Measurements from ENCODE around the gene H6PD.

H6PD gene

DNA sequence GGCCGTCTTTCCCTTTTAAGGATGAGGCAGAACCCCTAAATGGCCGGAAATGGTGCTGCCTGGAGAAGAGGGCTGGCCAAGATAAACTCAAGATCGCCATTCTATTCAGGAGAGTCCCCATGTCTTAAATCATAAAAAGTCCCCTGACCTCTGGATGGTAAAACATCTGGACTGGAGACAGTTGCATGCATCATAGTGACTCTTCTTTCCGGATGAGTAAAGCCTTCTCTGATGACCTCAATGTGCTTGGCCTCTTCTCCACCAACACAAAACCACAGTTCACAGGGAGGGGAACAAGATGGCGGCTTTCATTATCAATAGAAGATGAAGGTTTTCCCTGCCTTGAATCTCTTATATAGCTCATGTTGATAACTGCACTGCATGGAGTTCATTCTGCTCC is 27.5 kb upstream of the H6PD start:
- peak; percentile 28 for DNase-seq

DNA sequence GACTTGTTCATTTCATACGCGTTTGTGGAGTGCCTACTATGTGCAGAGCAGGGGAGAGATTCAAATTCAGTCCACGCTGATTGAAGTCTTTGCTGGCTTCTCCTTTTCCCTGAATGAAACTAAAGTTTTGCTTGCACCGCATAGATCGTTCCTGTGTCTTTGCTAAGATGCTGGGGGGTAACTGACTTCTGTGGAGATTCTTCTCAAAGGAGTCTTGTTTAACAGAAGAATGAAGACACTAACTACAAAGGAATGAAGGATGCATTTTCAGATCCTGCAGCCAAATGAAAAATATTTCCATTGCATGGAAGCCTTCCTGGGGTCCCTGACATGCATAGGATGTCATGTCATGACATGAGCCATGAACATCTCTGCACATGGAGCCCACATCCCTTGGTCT is 26.9 kb upstream of the H6PD start:
- no peak for DNase-seq

DNA sequence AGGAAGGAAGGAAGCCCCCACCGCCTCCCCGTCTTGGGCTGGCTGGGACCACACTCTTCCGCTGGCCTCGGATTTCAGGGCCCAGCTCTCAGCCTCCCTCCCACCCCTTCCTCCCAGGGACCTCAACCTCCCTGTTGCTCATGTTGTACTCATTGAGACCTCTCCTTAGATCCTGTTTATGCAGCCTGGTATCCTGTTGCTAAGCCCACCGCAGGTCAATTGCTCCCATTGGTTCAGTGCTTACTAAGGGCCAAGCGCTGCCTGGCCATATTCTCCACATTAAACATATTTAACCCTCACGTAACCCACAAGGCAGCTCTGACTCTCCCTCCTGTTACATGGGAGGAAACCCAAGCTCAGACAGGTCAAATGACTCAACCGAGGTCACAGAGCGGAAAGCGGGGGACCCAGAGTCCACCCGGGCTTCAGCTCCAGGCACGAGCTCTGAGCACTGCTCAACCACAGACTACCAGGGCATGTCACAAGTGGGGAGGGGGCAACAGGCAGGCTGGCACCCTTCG is 23.2 kb upstream of the H6PD start:
- DNase-seq = no peak

DNA sequence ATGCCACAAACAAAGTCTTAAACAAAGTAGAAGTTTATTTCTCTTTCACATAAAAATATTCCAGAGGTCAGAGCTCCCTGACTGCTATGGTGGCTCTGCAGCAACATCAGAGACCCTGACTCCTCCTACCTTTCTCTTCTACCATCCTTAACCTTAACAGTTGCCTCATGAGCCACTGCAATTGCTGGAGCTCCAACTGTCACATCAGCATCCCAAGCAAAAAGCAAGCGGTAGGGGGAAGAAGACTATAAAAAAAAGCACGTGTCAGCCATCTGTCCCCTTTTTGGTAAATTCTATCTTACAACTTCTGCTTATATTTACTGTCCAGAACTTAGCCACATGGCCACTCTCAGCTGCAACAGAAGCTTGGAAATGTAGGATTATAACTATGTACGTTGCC is 21.8 kb upstream of the H6PD start:
- DNase-seq = no peak

DNA sequence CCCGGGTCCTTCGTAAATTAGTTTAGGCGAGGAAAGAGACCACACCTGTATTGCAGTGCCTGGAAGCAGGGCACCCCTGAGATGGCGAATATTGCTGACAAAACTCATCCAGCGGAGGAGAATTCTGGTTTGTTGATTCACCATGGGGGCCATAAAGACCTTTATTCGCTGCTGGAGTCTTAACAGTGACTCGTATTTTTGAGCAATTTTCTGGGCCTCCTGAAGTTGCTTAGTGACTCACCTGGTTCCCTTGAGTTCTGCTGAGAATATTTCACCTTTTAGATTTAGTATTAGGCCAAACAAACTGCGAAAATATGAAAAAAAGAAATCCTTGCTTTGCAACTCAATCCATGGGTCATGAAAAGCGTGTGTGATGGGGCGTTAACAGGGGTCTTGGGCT is 20.6 kb upstream of the H6PD start:
- DNase-seq = no peak

DNA sequence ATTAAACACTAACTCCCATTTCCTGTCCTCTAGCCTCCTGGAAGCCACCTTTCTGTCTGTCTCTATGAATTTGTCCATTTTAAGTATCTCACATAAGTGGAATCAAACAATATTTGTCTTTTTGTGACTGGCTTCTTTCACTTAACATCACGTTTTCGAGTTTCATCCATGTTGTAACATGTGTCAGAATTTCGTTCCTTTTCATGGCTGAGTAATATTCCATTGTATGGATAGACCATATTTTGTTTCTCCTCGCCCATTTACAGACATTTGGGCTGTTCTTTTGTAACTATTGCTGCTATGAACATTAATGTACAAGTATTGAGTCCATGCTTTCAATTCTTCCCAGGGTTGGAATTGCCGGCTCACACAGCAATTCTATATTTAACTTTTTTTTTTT is 15.7 kb upstream of the H6PD start:
- DNase-seq = no peak

DNA sequence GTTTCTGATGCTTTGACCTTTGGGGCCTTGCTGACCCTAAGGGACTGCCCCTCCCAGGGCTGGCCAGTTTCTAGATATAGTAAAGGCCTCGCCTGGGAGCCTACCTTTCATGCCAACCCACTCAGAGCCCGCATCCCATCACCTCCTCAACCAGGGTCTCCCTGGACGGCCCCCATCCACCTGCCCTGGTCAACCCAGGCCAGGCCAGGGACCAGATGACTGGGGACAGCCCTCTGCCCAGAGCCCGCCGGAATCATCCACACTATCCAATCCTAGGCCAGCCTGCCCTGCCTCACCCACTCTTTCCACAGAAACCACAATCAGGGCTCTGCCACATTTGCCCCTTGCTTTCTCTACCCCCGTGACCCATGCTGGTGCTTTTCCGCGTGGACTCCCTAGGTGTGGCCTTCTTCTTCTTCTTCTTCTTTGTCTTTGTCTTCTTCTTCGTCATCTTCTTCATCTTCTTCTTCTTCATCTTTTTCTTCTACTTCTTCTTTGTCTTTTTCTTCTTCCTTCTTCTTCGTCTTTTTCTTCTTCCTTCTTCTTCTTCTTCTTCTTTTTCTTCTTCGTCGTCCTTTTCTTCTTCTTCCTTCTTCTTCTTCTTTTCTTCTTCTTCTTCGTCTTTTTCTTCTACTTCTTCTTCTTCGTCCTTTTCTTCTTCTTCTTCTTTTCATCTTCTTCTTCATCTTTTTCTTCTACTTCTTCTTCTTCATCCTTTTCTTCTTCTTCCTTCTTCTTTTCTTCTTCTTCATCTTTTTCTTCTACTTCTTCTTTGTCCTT is 11.5 kb upstream of the H6PD start:
- no peak for DNase-seq

DNA sequence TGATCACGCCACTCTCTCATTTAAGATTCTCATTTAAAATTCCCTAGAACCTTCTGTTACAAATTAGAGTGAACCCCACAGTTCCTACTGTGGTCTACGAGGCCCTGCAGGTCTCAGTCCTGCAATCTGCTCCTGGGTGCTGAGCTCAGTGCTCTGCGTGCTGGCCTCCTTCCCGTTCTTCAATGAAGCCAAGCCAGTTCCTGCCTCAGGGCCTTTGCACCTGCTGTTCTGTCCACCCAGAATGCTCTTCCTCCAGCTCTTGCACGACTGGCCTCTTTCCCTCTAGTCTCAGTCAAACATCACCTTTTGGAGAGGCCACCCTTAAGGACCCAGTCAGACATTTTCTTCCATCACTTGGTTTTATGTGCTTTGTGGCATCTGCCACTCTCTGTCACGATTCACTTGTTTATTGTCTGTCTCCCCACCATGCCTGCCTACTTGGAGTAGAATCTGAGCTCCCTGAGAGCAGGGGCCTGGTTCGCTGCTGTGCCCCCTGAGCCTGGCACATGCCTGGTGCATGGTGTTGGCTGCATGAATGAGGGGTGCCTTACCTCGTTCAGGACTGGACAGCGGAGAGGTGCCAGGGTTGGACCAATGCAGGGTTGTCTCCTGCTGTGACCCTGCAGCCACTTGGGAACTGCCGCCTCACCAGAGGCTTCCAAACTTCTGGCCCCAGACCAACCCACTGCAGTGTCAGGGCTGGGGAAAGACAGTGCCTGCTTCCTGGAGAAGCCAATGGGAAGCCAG is 9.7 kb upstream of the H6PD start:
- DNase-seq = no peak

DNA sequence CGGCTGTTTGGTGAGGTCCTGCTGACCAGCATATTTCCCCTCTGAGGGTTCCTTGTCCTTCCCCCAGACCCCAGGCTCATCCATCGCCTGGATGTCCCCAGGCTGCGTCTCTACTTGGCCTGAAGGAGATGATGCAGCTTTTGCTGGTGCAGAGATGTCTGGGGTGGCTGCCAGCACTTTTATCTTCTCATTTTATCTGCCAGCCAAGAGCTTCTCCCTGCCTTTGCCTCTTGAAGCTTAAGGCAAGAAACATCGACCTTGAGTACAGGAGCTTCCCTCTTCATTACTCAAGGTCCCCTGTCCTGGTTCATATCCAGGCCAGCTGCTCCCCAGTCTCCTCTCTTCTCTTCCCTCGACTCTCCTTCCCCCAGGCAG is 9.2 kb upstream of the H6PD start:
- DNase-seq = no peak

DNA sequence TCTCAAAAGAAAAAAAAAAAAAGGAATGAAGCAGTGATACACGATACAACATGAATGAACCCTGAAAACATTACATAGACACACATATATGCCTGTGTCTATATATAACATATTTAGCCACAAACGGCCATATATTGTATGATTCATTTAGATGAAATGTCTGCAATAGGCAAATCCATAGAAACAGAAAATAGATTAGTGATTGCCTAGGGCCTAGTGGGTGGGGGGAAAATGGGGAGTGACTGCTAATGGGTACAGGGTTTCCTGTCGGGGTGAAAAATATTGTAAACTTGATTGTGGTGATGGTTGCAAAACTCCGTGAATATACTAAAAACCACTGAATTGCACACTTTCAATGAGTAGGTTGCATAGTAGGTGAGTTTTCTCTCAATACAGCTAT is 6.0 kb upstream of the H6PD start:
- DNase-seq = no peak

DNA sequence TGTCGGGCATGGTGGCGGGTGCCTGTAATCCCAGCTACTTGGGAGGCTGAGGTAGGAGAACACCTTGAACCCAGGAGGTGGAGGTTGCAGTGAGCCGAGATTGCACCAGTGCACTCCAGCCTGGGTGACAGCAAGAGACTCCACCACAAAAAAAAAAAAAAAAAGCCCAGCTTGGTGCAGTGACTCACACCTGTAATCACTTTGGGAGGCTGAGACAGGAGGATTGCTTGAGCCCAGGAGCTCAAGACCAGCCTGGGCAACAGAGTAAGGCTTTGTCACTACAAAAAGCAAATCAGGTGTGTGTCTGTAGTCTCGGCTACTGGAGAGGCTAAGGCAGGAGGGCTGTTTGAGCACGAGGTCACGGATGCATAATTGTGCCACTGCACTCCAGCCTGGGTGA is 5.0 kb upstream of the H6PD start:
- DNase-seq = no peak

DNA sequence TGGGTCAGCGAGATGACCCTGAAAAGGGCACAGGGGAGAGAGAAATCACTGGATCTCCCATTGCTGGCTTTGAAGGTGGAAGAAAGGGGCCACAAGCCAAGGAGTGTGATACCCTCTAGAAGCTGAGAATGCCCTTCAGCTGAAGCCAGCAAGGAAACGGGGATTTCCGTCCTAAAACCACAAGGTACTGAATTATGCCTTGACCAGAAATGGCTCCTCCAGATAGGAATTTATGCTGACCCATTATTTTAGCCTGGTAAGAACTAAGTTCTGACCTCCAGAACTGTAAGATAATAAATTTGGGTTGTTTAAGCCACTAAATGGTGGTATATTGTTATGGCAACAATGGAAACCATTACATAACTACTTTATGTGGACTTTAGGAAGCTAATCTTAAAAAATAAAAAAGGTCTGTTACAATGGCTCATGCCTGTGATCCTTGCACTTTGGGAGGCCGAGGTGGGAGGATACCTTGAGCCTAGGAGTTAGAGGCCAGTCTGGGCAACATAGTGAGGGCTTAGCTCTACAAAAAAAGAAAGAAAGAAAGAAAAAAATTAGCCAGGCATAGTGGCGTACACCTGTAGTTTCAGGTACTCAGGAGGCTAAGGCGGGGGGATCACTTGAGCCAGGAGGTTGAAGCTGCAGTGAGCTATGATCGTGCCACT is 3.6 kb upstream of the H6PD start:
- no peak for DNase-seq

DNA sequence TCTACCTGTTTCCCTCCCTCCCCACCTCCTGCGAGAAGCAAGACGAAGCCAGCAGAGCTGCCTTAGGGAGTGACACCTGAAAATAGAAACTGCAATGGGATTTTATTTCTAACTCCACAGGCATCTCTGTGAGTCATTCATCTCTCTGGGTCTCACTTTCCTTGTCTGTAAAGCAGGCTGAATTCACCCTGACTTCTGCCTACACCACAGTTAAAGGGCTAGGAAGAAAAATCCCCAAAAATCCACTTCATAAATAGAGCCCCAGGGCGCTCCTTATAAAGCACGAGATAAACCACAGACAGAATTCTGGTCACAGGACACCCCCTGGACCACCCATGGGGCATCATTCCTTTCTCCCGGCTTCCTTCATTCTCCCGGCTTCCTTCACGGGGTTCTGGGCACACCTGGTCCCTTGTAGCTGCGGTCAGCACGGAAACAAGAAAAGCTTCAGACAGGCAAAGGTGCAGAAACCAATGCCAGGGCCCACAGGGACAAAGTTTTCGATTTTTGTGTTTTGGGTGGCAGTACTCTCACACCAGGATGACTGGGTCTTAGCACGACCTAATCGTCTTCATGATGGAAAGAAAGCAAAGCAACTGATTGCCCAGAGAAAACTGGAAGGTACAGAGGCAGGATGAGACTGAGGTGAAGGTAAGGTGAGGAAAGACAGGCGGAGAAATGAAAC is 2.8 kb upstream of the H6PD start:
- DNase-seq = no peak

DNA sequence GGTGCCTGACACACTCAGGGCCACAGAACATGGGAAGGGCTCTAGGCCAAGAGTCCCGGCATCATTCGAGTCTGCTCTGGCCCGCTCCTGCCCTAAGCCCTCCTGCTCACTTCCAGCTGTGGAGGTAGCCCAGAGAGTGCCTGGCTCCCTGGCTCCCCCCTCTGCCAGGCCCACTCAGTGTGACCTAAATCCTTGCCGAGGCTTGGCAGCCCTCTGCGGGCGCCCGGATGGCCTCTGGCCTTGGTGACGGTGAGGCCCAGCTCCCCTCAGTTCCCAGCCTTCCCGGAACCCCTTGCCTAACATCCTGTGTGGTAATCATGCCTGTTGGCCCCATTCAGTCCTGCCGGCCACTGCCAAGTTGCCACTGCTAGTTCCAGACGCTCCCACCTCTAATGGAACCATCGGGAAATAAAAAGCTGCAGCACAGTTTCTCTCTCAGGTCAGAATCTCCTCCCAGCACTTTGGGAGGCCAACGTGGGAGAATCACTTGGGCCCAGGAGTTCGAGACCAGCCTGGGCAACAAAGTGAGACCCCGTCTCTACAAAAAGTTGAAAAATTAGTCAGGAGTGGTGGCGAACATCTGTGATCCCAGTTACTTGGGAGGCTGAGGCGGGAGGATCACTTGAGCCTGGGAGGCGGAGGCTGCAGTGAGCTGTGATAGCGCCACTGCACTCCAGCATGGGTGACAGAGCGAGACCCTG is 1.2 kb upstream of the H6PD start:
- DNase-seq = no peak

DNA sequence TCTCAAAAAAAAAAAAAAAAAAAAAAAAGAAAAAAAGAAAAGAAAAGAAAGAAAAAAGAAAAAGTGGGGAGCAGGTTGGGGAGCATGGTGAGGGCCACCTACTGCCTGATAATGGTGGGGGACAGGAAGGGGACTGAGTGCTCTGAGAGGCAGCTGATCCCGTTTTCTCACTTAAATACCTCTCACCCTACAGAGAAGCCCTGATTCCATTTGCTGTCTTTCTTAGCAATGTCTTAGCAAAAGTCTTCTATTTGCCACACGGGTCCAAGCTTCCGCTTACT is 692 bp upstream of the H6PD start:
- DNase-seq = no peak

DNA sequence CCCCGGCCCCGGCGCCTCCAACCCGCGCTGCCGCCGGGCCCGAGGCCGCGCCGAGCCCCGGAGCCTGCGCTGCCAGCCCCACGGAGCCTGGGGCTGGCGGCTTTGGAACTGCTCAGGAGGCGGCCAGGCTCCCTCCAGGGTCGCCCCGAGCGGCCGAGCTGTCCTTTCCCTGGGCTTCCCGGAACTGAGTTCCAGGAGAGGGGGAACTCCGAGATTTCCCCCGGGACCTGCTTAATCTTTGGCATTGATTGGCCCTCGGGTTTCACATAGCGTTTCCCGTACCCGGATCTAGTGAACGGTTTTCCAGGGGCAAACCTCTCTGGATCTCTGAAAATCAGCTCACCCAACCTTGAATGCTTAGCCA is 504 bp downstream of the H6PD start:
- no peak for DNase-seq

DNA sequence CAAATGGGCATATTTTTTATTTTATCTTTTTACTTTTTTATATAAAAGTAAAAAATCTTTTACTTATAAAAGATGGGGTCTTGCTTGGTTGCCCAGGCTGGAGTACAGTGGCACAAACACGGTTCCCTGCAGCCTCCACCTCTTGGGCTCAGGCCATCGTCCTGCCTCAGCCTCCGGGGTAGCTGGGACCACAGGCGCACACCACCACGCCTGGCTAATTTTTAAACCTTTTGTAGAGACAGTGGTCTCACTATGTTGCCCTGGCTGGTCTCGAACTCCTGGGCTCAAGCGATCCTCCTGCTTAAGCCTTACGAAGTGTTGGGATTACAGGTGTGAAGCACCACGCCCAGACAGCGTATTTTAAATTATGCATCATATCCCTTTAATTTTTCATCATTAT is 986 bp downstream of the H6PD start:
- DNase-seq = no peak

DNA sequence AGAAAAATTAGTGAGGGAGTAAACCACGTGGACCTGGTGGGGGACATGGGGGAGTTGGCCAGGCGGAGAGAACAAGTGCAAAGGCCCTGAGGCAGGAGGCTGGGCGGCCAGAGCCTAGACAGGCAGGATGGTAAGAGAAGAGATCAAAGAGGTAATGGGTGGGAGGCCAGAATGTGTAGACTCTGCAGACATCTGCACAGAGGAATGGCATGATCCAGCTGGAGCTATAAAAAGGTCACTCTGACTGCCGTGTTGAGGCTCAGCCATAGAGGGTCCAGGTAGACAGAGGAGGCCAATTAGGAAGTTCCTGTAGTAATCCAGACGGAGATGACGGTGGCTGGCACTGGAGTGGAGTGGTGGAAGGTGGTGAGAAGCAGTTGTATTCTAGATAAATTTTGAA is 3.6 kb downstream of the H6PD start:
- DNase-seq = no peak

DNA sequence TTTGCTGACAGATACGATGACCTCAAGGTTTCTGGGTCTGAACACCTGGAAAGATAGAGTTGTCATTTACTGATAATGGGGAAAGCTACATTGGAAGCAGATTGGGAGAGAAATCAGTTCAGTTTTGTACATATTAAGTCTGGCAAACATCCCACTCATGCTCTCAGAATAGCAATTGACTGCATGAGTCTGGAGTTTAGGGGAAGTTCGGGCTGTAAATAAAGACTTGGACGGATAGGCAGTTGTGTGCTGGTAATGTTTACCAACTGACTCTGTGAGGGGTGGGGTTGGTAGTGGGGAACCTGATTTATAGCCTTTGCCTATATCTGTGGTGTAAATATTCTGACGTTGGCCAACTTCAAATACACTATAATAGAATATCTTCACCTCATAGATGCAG is 4.0 kb downstream of the H6PD start:
- DNase-seq = no peak

DNA sequence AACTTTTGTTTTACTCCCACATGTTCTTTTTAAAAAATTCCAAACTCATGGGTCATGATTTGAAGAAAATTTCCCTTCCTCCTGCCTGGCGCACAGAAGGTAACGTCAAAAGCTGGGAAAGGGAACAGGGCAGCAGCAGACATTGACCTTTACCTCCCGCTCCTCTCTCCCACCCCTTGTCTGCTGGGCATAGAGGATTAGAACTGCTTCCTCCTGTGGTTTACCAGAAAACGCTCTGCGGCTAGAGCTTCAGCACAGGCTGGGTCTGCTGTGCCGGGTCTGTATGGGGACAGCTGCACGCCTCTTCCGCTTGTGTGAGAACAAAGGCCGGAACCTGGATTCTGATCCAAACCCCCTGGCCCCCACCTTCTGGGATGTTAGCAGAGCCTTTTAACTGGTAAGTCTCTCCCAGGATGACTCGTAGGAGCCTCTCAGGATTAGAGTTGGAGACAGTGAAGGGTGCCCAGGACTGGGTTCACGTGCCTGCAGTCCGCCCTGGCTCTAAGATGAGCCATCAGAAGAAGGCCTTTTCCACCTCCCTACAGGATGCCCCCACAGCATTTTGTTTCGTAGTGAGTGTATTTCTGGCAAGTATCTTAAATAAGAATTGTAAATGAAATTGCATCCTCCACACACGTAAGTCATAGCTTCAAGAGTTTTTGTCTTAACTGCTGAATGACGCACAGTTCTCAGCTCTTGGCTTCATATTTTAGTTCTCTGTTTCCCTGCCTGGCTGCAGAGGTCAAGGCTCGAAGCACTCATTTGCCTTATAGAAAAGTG is 5.2 kb downstream of the H6PD start:
- DNase-seq = peak; percentile 78

DNA sequence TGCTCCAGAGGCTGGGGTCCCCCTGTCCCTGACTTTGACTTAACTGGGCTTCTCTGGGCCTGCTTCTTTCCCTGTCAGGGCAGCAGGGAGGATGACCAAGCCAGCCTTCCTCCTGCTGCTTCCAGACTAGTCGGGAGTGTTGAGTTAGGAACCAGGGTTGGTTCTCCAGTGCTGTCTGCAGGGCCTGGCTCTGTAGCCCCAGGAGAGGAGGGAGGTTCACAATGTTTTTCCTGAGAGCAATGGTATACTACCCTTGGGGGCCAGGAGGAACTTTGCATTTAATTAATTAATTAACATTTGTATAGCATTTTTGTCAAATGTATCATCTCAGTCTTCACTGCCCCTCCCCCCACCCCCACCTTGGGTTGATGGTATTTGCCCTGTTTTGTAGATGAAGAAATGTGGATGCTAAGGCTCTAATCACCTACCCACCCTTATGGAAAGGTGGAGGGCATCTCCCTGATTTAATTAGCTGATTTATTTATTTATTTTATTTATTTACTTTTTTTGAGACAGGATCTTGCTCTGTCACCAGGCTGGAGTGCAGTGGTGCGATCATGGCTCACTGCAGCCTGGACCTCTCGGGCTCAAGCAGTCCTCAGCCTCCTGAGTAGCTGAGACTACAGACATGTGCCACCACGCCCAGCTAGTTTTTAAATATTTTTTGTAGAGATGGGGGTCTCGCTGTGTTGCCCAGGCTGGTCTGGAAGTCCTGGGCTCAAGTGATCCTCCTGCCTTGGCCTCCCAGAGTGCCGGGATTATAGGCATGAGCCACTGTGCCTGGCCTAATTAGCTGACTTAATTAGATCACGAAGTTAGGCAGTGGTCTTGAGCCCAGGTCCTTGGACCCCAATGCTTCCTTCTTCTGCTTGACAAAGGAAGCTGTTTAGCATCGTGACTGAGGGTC is 6.6 kb downstream of the H6PD start:
- no peak for DNase-seq

All from activated CD4-positive, alpha-beta T cell treated with anti-CD3 and anti-CD28 coated beads, Interleukin-10, Interleukin-2, amounts not matched to agents 100 ng/mL and 50 ng/mL, durations not matched to agents 16 hours and 8 hours (primary cell).